Renal pelvis (tissue), 4 donors: Measurements from ENCODE around the gene TNNC1. TPM values are rescaled to one million over a fixed set of nuclear protein-coding genes. Genes with fewer than 3 reads are reported as not detected.

Experiments used
- DNase-seq: peaks from one replicate; pipeline ENCODE4 v3.0.0-alpha.2; 2013
- polyA plus RNA-seq, 3 donors: library from polyadenylated mRNA; unstranded; fragments of 120-200 nt; gene quantifications; one replicate each; pipeline ENCODE4 v1.2.1, GENCODE V29; 2013; ENCODE audit not compliant: insufficient read length in 3 of 3

The TNNC1 gene
- polyA plus RNA-seq, 3 donors, result 6.8 to 7.2 (median 7.0) TPM

- no peak for DNase-seq
These were observed 51.1 kb downstream of the TNNC1 start for GRCh38 chr3:52402706-52403270.

DNA sequence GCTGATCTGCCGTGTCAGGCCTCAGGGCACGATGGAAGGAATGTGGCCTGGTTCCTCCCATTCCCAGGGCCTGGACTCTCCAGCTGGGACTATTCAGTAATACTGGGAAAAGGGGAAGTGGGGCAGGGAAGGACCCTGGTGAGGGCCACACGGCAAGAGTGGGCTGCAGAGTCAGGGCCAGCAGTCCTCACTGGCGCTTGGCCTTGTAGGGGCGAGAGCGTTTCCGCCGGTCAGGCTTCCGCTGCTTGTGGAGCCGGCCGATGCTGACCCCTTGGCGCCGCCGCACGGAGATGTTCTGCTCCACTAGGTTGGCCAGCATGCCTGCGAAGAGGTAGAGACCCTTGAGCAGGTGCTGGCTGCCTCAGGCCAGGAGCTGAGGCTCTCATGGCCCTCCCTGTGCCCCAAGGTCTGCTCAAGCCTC lies 51.7 kb downstream of the TNNC1 start:
- DNase-seq, result no peak

DNA sequence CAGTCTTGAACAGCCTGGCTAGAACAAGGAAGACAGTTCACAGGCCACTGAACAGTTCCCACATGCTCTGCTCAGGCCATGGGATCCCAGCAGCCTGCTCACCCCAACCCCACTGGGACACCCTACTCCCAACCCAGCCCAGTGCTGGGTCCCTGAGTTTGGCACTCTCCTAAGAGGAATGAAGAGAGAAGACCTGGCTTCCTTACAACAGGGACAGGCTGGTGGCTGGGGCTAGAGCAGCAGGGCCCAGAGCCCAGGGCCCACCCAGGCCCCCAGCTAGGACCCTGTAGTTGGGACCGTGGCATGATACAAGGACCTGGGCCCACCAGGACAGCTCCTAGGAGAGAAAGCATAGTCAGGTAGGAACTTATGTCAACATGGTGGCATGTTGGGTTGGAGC lies 52.3 kb downstream of the TNNC1 start:
- no peak for DNase-seq

Other genes starting within 250 kb of the TNNC1 start
- under 1 TPM; 0.09 to 0.36 (median 0.28) TPM for gene TLR9, start 228.4 kb downstream of the TNNC1 start, polyA plus RNA-seq
- gene TWF2, start 214.9 kb downstream of the TNNC1 start, polyA plus RNA-seq, result 10 to 100 TPM; 29.6 to 38.3 (median 35.9) TPM
- gene PPM1M, start 208.3 kb downstream of the TNNC1 start, polyA plus RNA-seq, result 10 to 100 TPM; 18.1 to 19.9 (median 19.0) TPM
- 10 to 100 TPM; 92.6 to 93.6 (median 92.9) TPM for gene WDR82, start 175.4 kb downstream of the TNNC1 start, polyA plus RNA-seq
- gene GLYCTK, start 166.2 kb downstream of the TNNC1 start, polyA plus RNA-seq, result 10 to 100 TPM; 44.4 to 49.3 (median 45.8) TPM
- gene DNAH1, start 137.7 kb downstream of the TNNC1 start, polyA plus RNA-seq, result 10 to 100 TPM in 2 of 3 donors, 1 to 10 TPM in 1; 8.2 to 15.9 (median 13.6) TPM
- 10 to 100 TPM; 81.6 to 89.2 (median 82.3) TPM for gene BAP1, start 44.0 kb downstream of the TNNC1 start, polyA plus RNA-seq
- 10 to 100 TPM in 2 of 3 donors, 1 to 10 TPM in 1; 7.6 to 13.0 (median 10.8) TPM for gene PHF7, start 43.4 kb downstream of the TNNC1 start, polyA plus RNA-seq
- 10 to 100 TPM; 30.0 to 34.1 (median 32.7) TPM for gene SEMA3G, start 8.9 kb downstream of the TNNC1 start, polyA plus RNA-seq
- gene NISCH, start 1.6 kb upstream of the TNNC1 start, polyA plus RNA-seq, result 100 to 1,000 TPM; 112 to 148 (median 133) TPM
- 10 to 100 TPM; 40.7 to 46.6 (median 45.0) TPM for gene STAB1, start 41.3 kb upstream of the TNNC1 start, polyA plus RNA-seq
- gene NT5DC2, start 79.8 kb upstream of the TNNC1 start, polyA plus RNA-seq, result 100 to 1,000 TPM; 138 to 202 (median 154) TPM
- gene UQCC5, start 82.6 kb upstream of the TNNC1 start, polyA plus RNA-seq, result 10 to 100 TPM; 20.5 to 23.9 (median 23.6) TPM
- 10 to 100 TPM; 56.4 to 60.4 (median 59.4) TPM for gene PBRM1, start 231.9 kb upstream of the TNNC1 start, polyA plus RNA-seq
- 100 to 1,000 TPM in 2 of 3 donors, 10 to 100 TPM in 1; 92.6 to 111 (median 106) TPM for gene GNL3, start 232.0 kb upstream of the TNNC1 start, polyA plus RNA-seq